ENCODE data around the gene LRP8.

DNA sequence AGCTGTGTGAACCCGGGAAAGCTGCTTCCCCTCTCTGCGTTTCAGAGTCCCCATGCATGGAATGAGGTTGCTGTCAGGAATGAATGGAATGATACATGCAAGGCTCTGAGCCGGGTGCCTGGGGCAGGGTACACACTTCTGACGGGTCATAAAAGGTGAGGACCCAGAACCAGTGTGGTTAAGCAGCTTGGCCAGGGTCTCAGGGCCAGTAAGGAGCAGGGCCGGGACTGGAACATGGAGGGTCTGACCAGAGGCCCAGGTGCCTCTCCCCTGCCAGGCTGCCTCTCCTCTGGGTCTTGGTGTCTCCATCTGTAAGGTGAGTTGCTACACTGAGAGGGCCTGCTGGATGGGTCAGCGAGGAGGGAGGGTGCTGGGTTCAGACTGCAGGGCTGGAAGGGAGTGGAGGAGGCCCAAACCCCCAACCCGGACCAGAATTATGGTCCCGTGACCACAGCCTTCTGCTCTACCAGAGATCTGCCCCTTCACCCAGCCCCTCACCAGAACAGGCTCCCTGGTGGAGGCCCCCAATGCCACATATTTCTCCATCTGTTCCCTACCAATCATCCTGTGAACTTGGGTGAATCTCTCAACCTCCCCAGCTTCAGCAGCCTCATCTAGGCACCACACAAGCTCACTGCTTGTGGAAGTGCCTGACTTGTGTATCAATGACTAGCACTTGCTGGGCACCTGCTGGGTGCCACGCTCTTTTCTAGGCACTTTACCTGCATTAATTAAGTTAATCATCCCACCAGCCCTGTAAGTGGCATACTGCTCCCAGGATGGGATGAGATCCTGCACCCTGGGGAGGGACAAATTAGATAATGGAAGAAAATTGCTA, 16.2 kb upstream of the LRP8 start:
- TF ChIP-seq POLR2A (IDR thresholded peaks at IDR 0.05; ENCODE audit: low read length) (no peak), GATA1 (IDR thresholded peaks at IDR 0.05; ENCODE audit: low read depth, low read length) (no peak)
